ENCODE results near the gene ERN2. TPM values are rescaled to one million over a fixed set of nuclear protein-coding genes. Genes with fewer than 3 reads are reported as not detected.
A peak's percentile ranks its signal among the peaks of the same experiment; 100 is the strongest.
"Not testable (repeated sequence)": the region's sequence is repeated elsewhere in the genome, so short reads cannot be mapped to it uniquely, and the experiment has no call there.

ERN2 gene
- not detected in 2 replicates for total RNA-seq (2014; rRNA removed; shearing (Covaris generic))

DNA sequence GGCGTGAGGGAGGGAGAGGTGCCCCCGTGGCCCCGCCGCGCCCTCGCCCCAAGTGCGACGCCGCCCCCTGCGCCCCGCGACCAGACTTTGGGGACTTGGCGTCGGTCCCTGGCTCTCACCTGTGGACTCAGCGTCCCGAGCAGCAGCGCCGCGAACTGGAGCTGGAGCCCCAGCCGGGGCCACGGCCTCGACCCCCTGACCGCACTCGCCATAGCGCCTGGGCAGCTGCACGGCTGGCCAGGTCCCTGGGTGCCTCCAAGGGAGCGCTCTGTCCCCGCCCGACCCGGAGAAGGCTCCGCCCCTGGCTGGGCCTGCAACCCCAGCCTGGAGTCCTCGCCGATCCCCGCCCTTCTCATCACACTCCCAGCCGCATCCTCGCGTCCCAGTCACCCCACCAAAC lies at the start of gene ERN2:
Gene ERN2 (minus strand): TSS at position 247 of the 400 bp plus-strand sequence. CDS start 35 bp downstream, at position 212.
- DNase-seq (ENCODE audit: low spot score) = no peak

DNA sequence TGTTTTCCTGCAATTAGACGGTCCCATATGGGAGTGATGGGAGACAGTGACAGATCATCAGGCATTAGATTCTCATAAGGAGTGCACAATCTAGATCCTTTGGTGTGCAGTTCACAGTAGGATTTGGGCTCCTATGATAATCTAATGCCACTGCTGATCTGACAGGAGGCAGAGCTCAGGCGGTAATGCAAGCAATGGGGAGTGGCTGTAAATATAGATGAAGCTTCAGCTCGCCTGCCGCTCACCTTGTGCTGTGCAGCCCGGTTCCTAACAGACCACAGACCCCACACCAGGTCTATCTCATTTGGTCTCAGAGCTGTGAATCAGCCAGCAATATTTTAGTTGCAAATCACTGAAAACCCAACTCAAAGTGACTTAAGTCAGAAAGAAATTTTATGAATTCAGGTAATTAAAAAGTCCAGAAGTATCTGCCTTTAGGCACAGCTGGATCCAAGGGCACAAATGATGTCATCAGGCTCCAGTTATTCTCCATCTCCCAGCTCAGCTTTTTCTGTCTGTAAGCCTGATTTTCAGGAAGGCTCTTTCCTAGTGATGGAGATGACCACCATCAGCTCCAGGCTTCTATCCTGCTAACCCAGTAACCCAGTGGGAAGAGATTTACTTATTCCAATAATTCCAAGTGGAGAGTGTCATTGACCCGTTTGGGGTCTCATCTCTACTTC lies 45.1 kb upstream of the ERN2 start:
- no peak for DNase-seq (ENCODE audit: low spot score)

DNA sequence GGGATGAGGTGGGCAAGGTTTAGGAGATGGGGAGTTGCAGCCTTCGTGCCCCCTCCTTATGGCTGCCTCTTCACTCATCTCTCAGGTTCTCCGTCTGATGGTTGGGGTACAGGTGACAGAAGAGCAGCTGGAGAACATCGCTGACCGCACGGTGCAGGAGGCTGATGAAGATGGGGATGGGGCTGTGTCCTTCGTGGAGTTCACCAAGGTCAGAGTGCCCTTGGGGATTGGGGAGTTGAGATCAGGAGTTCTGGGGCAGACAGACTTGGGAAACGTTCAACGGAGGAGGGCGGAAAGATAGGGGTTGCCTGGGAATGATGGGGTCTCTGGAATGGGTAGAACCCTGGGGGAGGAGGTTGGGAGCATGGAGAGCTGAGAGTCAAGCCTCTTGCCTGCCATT lies 44.1 kb upstream of the ERN2 start:
- no peak for DNase-seq (ENCODE audit: low spot score)

DNA sequence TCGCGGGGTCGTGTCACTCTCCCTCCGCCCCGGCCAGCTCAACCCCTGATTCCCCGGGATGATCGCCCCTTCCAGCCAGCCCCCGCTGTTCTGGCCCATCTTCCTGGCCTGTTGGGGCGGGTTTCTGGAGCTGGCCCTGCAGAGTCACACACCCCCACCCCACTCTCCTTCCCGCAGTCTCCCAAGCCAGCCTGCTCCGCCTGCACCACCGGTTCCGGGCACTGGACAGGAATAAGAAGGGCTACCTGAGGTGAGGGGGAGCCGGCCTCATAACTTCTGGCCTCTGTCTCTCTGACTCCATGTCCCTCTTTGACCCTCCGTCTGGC lies 42.4 kb upstream of the ERN2 start:
- DNase-seq (ENCODE audit: low spot score) = no peak

DNA sequence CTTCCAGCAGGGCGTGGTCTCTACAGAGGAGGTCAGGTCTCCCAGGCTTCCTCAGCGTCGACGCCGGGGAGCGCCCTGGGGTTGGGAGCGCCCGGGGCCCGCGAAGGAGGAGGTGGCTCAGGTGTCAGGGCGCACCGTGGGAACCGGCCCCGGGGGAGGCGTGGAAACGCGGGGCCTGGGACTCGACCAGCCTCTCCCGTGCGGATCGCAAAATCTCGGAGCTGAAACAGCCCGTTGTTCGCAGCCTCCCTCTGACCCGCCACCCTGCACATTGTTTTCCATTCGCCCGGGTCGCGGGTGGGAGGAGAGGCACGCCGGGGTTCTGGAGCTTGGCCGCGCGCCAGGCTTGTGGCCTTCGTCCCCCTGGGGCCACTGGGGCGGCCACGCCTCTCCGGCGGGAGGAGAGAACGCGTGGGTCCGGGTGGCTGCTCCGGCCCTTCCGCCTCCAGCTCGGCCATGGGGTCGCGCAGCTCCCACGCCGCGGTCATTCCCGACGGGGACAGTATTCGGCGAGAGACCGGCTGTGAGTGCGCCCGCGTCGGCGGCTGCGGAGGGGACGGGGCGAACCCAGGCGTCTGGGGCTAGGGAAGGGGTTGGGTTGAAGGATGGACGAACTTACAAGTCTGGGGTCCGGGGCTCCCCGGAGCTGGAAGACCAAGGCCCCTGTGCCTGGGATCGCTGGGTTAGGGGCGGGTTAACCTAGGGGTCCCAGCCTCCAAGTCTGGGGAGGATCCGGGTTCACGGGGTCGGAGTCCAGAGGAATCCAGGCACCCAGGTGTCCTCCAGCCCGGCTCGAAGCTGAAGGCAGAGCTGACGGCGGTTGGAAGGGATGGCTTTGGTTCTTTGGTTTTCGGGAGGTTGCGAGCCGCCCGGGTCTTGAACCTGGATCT lies 41.8 kb upstream of the ERN2 start, which contains the start of gene CHP2:
Gene CHP2 (plus strand): TSS at position 433 of the 890 bp plus-strand sequence. CDS start 24 bp downstream, at position 457.
- DNase-seq (ENCODE audit: low spot score) = no peak

DNA sequence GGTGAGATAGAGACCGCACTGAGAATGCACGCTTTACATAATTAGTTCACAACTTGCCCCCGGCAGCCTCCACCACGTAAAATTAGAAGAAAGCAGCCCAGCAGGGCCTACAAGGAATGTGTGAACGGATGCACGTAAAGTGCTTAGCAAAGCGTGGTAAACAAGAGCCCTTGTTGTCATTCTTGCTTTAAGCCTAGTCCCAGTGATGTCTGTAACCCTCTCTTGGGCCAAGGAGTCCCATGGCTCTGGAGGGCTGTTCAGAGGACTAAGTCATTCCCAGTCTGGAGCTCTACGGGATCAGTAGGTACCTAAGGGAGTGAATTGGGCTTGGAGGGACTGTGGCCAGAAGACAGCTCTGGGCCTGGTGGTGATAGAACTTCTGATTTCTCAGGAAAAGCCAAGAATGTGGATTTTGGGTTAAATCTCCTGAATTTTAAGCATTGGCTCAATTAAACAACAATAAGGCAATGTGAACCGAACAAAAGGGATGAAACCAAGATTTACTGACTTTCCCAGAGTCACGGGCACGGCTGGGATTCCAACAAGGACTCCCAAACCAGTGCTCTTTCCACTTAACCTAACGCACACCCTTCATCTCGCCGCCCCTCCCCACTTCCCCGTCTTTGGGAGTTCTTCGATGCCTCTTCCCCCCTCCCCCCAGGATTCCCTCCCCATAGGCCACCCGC lies 41.0 kb upstream of the ERN2 start:
- no peak for DNase-seq (ENCODE audit: low spot score)

DNA sequence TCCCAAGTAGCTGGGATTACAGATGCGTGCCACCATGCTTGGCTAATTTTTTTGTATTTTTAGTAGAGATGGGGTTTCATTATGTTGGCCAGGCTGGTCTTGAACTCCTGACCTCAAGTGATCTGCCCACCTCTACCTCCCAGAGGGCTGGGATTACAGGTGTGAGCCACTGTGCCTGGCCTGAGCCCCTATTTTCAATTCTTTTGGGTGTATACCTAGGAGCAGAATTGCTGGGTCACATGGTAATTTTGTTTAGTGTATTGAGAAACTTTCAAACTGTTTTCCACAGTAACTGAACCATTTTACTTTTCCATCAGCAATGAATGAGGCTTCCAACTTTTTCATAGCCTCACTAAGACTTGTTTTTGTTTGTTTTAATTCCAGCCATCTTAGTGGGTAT lies 38.0 kb upstream of the ERN2 start:
- DNase-seq (ENCODE audit: low spot score) = not testable (repeated sequence)

DNA sequence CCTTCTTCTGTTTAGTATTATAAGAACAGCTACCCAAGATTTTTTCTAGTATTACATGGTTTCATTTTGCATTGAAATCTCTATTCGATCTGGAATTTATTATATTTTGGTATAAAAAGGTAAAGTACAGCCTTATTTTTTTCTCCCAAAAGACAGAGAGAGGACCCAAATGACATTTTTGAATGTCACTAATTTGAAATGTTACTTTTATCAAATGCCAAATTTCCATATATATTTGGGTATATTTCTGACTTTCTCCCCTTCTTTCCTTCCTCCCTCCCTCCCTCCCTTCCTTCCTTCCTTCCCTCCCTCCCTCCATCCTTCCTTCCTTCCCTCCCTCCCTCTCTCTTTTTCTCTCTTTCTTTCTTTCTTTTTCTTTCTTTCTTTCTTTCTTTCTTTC lies 35.6 kb upstream of the ERN2 start:
- DNase-seq (ENCODE audit: low spot score) = no peak

DNA sequence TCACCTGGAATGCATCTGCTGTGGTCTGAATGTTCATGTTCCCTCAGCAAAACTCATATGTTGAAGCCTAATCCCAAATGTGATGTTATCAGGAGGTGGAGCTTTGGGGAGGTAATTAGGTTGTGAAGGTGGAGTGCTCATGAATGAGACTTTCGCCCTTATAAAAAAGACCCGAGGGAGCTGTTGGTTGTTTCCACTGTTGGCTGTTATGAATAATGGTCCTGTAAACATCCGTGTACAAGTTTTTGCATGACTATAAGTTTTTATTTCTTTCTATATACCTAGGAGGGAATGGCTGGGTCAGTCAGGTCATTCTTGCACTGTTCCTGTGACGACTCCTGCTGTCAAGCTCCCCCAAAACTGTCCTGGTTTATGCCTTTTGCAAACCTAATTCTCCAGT lies 32.2 kb upstream of the ERN2 start:
- DNase-seq (ENCODE audit: low spot score) = no peak

DNA sequence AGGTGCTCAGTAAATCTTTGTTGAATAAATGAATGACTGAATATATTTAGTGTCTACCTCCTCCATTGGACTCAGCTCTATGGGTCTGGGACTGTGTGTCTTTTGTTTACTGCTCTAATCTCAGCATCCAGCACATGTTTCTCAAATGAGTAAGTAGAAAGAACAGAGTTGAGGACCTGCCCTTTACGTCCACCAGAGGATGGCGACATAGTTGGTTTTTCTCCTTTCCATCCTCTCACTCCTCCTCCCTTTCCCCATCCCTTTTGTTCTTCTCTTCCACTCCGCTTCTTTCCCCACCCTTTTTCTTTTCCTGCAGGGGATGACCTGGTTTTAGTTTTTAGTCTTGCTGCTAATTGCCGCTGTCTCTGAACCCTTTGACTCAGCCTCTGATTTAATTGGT lies 29.7 kb upstream of the ERN2 start:
- DNase-seq (ENCODE audit: low spot score) = no peak

DNA sequence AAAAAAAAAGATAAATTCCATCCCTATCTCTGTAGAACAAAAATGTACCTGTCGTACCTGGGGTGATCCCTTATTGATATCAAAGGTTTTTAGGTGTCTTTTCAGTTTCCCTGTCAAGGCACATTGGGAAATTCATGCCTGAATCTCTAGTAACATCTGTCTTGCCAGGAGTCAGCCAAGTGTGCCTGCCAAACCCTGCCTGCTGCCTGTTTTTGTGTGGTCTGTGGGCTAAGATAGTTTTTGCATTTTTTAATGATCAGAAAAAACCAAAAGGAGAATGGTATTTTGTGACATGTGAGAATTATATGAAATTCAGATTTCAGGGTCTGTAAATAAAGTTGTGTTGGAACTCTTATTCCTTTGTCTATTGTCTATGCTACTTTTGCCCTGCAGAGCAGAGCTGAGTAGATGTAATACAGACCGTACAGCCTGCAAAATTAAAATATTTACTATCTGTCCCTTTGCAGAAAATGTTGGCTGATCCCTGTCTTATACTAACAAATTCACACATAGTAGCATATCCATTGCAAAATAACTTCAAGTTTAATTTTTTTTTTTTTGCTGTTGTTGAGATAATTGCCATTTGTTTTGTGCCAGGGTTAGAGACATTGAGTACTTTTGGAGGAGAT lies 28.8 kb upstream of the ERN2 start:
- no peak for DNase-seq (ENCODE audit: low spot score)

DNA sequence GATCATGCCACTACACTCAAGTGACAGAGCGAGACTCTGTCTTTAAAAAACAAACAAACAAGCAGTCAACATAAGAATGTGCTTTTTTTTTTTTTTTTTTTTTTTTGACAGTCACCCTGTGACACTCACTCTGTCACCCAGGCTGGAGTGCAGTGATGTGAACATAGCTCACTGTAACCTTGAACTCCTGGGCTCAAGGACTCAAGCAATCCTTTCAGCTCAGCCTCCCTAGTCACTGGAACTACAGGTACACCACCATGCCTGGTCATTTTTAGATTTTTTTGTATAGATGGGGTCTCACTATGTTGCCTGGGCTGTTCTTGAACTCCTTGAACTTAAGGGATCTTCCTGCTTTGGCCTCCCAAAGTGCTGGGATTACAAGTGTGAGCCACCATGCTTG lies 26.5 kb upstream of the ERN2 start:
- DNase-seq (ENCODE audit: low spot score) = no peak

DNA sequence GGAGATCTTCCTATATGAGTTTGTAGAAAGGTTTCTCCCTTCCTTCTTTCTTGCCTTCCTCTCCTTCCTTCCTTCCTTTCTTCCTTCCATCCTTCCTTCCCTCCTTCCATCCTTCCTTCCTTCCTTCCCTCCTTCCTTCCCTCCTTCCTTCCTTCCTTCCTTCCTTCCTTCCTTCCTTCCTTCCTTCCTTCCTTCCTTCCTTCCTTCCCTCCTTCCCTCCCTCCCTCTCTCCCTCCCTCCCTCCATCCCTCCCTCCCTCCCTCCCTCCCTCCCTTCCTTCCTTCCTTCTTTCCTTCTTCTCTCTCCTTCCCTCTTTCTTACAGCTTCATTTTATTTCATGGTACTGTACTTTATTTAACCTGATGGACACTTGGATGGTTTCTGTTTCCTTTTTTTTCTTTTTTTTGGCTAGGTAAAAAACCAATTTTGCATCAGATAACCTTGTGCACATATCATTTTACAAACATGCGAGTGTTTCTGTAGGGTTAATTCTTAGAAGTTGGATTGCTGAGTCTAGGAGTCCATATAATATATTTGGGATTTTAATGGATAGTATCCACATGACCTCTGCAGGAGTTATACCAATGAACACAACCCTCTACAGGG lies 24.5 kb upstream of the ERN2 start:
- not testable (repeated sequence) for DNase-seq (ENCODE audit: low spot score)

DNA sequence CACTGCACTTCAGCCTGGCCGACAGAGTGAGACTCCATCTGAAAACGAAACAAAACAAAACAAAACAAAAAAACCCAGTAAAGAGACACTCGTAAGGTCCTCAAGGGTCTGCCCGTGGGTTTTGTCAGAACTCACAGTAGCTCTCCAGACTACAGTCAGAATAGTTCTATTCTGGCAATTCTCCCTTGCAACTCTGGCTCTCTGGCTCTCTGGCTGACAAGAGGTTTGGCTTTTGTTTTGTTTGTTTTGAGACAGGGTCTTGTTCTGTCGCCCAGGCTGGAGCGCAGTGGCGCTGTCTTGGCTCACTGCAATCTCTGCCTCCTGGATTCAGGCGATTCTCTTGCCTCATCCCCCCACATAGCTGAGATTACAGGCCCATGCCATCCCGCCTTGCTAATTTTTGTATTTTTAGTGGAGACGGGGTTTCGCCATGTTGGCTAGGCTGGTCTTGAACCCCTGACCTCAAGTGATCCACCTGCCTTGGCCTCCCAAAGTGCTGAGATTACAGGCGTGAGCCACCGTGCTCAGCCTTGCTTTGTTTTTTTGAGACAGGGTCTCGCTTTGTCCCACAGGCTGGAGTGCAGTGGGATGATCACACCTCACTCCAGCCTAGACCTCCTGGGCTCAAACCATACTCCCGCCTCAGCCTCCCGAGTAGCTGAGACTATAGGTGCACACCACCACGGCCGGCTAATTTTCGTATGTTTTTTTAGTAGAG lies 21.3 kb upstream of the ERN2 start:
- no peak for DNase-seq (ENCODE audit: low spot score)

DNA sequence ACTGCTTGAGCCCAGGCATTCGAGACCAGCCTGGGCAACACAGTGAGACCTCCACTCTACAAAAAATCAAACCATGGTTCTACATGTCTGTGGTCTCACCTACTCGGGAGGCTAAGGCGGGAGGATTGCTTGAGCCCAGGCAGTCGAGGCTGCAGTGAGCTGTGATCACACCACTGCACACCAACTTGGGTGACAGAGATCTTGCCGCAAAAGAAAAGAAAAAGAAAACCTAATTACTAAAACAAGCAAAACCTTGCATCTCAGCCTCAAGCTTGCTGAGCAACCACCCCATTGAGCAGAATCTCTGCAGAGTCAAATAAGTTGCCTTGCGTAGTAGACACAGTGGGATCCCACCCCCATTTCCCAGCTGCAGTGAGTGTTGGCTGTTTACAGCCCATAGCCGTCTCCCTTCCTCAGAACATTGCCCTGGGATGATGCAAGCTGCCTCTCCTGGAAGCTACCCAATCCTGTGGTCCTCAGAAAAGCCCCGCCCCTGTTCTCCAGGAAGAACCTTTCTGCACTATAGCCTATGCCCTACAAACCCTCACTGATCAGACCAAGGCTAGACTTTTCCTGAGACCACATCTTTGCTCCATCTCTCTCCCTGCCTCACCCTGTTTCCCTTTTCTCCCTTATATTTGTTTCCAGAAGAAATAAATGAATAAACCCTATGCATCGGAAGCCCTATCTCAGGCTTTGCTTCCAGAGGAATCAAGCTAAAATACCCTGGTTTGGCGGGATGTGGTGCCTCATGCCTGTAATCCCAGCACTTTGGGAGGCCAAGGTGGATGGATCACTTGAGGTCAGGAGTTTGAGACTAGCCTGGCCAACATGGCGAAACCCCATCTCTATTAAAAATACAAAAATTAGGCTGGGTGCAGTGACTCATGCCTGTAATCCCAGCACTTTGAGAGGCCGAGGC lies 16.7 kb upstream of the ERN2 start:
- DNase-seq (ENCODE audit: low spot score) = peak; percentile 8

DNA sequence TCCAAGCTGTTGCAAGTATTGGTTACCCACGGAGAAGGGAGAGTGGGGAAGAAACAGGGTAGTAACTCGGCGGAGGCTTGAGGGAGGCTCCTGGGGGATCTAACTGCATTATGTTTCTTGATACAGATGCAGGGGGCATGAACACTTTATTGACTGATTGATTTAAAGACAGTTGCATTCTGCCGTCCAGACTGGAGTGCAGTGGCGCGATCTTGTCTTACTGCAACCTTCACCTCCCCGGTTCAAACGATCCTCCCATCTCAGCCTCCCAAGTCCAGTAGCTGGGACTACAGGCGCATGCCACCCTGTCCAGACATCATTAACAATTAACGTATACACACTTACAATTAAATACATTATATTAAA lies 15.1 kb upstream of the ERN2 start:
- DNase-seq (ENCODE audit: low spot score) = no peak

DNA sequence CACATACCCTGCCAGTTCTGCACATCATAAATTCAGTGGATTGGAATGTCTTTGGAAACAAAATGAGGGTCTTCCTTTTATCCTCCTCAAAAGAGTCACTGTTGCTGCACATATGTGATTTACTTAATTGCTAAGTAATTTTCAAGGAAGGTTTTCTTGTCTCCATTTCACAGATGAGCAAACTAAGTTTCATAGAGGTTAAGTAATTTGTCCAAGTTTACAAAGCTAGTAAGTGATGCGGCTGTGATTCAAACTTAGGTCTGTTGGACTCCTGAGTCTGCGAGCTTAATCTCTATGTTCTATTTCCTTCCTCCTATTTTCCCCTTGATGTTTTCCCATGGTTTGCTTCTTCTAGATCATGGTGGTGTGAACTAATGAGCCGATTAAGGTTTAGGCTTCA lies 13.7 kb upstream of the ERN2 start:
- DNase-seq (ENCODE audit: low spot score) = no peak

DNA sequence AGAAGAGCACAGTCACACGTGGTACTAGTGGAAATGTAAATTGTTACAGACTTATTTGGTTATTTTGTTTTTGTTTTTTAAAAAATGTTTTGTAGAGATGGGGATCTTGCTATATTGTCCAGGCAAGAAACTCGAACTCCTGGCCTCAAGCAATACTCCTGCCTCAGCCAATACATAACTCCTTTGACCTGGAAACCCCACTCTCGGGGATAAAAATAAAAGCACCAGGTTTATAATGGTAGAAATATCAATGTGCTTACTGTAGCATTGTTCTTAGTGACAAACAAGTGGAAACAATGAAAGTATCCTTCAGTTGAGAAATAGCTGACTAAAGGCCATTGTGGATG lies 11.7 kb upstream of the ERN2 start:
- DNase-seq (ENCODE audit: low spot score) = no peak

DNA sequence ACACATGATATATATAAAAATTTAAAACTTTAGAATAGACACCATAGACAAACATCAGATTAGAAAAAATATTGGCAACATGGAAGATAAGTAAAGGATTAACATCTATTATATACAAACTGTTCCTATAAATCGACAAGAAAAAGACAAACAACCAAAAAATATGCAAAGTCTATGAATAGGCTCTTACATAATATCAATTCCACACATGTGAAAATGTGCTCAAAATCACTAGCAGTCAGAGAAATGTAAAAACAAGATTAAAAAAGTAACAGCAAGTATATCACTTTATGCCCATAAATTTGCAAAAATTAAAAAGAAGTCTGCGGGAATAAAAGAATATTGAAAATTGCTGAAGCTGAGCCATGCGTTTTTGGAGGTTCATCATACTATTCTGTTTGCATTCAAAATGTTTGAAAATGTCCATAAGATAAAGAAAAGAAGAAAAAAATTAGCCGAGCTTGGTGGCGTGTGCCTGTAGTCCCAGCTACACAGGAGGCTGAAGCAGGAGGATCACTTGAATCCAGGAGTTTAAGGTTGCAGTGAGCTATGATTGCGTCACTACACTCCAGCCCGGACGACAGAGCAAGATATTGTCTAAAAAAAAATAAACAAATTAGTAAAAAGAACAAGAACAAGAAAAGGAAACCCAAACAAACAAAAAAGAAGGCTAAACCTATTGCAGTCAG lies 11.2 kb upstream of the ERN2 start:
- DNase-seq (ENCODE audit: low spot score) = no peak

Measured in A172 (cell line).